Uterus (tissue), 4 donors: ENCODE results near the gene INAFM2. TPM values are rescaled to one million over a fixed set of nuclear protein-coding genes. Genes with fewer than 3 reads are reported as not detected.

Experiments
- DNase-seq, 2 donors: peaks; one replicate each; pipeline ENCODE4 v3.0.0-alpha.2; 2019 to 2020
- H3K27ac ChIP-seq, 2 donors: fragments of 200-600 bp; sonication (generic); 1 replicate in 1 of 2; 2 replicates in 1 of 2; pipeline ENCODE4 v1.5.1; 2016 to 2018
- H3K27me3 ChIP-seq, 2 donors: fragments of 200-600 bp; sonication (generic); one replicate each; pipeline ENCODE4 v1.5.1; 2018 to 2019; ENCODE audit warnings: control low read depth in 1 of 2
- H3K36me3 ChIP-seq, 2 donors: fragments of 200-600 bp; sonication (generic); one replicate each; pipeline ENCODE4 v1.5.1; 2019; ENCODE audit warnings: control low read depth in 1 of 2
- H3K4me1 ChIP-seq, 2 donors: fragments of 200-600 bp; sonication (generic); one replicate each; pipeline ENCODE4 v1.5.1; 2018 to 2019; ENCODE audit warnings: control low read depth in 1 of 2
- H3K4me3 ChIP-seq, 2 donors: fragments of 200-600 bp; sonication (generic); 1 replicate in 1 of 2; 2 replicates in 1 of 2; pipeline ENCODE4 v1.5.1; 2018 to 2019; ENCODE audit warnings: mild to moderate bottlenecking in 1 of 2
- H3K9me3 ChIP-seq, 2 donors: fragments of 200-600 bp; sonication (generic); one replicate each; pipeline ENCODE4 v1.5.1; 2019; ENCODE audit warnings: control low read depth in 1 of 2
- POLR2A ChIP-seq, 2 donors: fragments of 450-650 bp; IDR thresholded peaks; one replicate each; pipeline ENCODE4 v1.6.1; 2016; ENCODE audit warnings: antibody characterized with exemption in 2 of 2, mild to moderate bottlenecking in 1 of 2, moderate library complexity in 1 of 2
- intact Hi-C: fragments of 100-400 bp; cut with DNase I; formaldehyde crosslinking; loops from one replicate; pipeline ENCODE4 v1.15.1; 2023; ENCODE audit warnings: low total_unique reads
- total RNA-seq, 4 donors: library from RNA; depleted of rRNA in 3 of 4; stranded (reverse); fragments of >200 nt in 3 of 4; gene quantifications; one replicate each; pipeline versions ENCODE4 v1.1.0 to v1.2.4, GENCODE V29; 2014 to 2023
- TF ChIP-seq, protein P1 (sequence below), 4 experiments: fragments of 200-600 bp in 2 of 4; fragments of 450-650 bp in 2 of 4; sonication (generic) in 2 of 4; IDR thresholded peaks; one replicate each; pipeline ENCODE4 v1.5.1; 2016 to 2019; ENCODE audit warnings: antibody characterized with exemption in 4 of 4, mild to moderate bottlenecking in 2 of 4, moderate library complexity in 1 of 4
- donor health status: DM: yes; HTN: yes; CAD: no.

INAFM2 gene
- total RNA-seq, 4 donors from 2014 or later = 3.2 to 68.1 (median 8.9) TPM

DNA sequence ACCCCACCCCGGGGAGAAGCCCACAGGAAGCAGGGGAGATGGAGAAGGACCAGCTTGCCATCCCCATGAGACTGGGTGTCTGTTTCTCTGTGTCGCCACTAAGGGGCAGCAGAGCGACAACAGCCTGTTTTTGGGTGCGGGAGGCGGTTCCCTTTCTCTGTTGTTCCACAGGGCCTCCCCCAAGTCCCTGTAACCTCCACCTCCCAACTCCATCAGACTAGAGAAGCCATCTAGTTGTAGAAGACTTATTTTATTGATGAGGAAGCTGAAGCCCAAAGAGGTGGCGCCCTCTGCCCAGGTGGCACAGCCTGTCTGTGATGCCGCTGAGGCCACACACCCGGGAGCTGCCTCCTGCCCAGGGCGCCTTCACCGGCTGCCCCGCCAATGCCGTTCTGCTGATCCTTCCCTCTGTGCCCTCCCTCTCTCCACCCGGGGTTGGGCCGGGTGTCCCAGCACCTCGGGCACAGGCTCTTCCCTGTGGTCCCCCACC, 21.2 kb downstream of the INAFM2 start:
- intact Hi-C loops = loop anchor here (10.0 kb wide), 1 partner anchor 60 kb away; the partner anchor contains the start of gene ANKRD63
- Histone ChIP-seq H3K9me3 (no peaks in the 10 kb centered on the region), H3K27ac (no peak overlapping the region), H3K4me3 (no peak overlapping the region), H3K27me3 (no peaks in the 10 kb centered on the region), H3K4me1 (peaks cover 0 to 3% of the 10 kb centered on the region in 2 donors), H3K36me3 (no peaks in the 10 kb centered on the region)
- no peak for TF ChIP-seq POLR2A (IDR thresholded peaks at IDR 0.05)
- TF ChIP-seq, protein P1, sequence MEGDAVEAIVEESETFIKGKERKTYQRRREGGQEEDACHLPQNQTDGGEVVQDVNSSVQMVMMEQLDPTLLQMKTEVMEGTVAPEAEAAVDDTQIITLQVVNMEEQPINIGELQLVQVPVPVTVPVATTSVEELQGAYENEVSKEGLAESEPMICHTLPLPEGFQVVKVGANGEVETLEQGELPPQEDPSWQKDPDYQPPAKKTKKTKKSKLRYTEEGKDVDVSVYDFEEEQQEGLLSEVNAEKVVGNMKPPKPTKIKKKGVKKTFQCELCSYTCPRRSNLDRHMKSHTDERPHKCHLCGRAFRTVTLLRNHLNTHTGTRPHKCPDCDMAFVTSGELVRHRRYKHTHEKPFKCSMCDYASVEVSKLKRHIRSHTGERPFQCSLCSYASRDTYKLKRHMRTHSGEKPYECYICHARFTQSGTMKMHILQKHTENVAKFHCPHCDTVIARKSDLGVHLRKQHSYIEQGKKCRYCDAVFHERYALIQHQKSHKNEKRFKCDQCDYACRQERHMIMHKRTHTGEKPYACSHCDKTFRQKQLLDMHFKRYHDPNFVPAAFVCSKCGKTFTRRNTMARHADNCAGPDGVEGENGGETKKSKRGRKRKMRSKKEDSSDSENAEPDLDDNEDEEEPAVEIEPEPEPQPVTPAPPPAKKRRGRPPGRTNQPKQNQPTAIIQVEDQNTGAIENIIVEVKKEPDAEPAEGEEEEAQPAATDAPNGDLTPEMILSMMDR (IDR thresholded peaks at IDR 0.05) = peak; percentile 58 to 64 (median 62)
- peak; percentile 56 for DNase-seq

DNA sequence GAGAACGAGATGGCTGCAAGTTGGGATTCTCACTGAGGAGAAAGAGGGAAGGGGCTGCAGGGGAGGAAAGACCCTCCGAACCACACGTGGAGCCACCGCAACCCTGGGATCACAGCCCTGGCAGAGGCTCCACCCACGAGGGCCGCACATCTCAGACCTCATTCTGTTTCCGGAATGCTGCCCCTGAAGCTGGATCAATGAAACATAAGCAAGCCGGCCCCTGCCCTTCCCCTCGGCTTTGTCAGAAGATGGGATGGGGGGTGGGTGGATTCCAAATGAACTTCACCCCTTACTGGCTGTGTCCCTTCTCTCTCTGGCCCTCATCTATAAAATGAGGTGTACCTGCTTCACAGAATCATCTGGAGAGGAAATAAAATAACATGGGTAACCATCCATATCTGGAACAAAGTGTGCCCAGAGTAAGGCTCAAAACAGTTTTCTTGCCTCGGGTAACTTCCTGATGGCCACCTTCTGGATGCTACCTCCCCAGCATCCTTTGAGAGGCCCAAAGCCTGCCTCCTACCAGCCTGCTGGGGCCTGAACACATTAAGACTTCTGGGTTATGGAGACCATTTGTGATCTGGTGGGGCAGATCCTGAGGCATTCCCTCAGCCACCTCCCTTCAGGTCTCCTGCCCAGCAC, 21.9 kb downstream of the INAFM2 start:
- H3K36me3 ChIP-seq = no peaks in the 10 kb centered on the region
- H3K27me3 ChIP-seq = no peaks in the 10 kb centered on the region
- no peak for DNase-seq
- H3K4me1 ChIP-seq = peaks cover 0 to 3% of the 10 kb centered on the region in 2 donors
- H3K27ac ChIP-seq = no peak overlapping the region
- H3K4me3 ChIP-seq = no peak overlapping the region
- intact Hi-C loops = loop anchor here (10.0 kb wide), 1 partner anchor 61 kb away; the partner anchor contains the start of gene ANKRD63
- no peak for TF ChIP-seq POLR2A (IDR thresholded peaks at IDR 0.05)
- TF ChIP-seq, protein P1 (IDR thresholded peaks at IDR 0.05) = no peak
- H3K9me3 ChIP-seq = no peaks in the 10 kb centered on the region

DNA sequence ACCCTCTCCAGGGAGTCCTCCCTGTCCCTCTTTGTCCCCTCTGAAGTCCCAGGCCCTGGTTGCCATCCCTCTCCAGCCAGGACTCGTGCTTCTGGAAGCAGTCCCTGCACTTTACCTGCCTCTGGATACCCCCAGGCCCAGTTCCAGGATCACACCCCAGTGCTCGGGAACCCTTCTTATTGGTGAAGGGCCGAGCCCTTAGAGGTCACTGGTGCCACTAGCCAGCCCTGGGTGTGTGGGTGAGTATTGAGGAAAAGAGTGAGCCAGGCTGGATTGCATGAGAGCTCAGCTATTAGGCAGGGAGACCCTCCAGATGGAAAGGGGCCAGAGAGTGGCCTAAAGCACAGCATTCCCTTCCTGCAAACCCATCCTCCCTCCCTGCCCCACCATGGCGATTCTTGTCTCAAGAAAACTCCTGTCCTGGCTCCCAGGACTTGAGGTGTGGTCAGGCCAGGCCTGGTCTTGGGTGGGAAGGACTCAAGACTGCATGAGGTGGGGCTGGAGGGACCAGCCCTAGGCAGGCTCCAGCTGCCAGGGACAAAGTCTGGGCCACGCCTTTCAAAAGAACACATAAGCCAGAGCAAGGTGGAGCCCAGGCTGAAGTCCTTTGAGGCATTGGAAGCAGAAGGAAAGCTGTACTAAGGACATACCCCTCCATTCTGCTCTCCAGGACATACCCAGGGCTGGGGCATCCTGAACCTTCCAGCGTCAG, 22.5 kb downstream of the INAFM2 start:
- no peak overlapping the region for H3K4me3 ChIP-seq
- intact Hi-C loops = loop anchor here (10.0 kb wide), 1 partner anchor 61 kb away; the partner anchor contains the start of gene ANKRD63
- no peaks in the 10 kb centered on the region for H3K36me3 ChIP-seq
- H3K27me3 ChIP-seq = no peaks in the 10 kb centered on the region
- no peak for DNase-seq
- no peaks in the 10 kb centered on the region for H3K9me3 ChIP-seq
- H3K4me1 ChIP-seq = peaks cover 0 to 2% of the 10 kb centered on the region in 2 donors
- TF ChIP-seq, protein P1 (IDR thresholded peaks at IDR 0.05) = no peak
- no peak for TF ChIP-seq POLR2A (IDR thresholded peaks at IDR 0.05)
- no peak overlapping the region for H3K27ac ChIP-seq

DNA sequence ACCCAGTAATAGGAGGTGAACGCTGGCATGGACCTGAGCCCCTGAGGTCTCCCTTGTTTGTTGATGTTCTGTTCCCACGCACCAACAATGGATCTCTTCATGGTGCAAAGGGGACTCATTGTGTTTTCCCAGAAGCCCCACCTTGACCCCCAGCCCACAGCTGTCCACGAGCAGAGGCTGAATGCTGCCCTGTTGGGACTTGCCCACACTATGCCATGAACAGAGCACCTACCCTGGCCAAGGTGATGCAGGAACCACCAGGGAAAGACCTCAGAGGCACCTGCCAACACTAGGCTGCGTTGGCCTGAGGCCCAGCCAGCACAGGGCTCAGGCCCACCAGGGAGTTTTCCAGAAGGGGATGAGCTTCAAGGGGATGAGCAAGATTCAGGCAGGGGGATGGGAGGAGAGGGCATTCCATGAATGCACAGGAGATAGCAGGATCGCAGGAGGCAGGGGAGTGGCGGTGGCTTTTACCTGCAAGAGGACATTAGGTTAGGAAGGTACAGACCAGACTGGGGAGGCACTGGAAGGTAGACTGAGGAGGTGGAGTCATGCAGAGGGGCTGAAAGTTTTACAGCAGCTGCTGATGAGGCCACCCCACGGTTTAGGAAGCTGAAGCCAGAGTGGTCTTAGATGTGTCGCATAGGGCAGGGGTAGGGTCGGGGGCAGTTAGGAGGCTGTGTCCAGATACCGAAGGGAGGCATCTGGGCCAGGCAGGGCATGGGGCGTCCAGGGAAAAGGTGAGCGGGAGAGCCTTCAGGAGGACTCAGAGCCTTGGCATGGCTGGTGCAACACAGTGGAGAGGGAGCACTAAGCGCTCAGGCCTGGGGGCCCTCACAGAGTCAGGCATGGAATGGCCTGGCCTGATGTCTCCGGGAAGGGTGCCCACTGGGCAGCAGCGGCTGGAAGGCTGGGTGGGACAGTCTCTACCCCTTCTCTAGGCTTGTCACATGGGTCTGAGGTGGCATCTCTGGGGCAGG, 23.4 kb downstream of the INAFM2 start:
- intact Hi-C loops = loop anchor here (10.0 kb wide), 1 partner anchor 62 kb away; the partner anchor contains the start of gene ANKRD63
- Histone ChIP-seq H3K4me3 (no peak overlapping the region), H3K27ac (no peak overlapping the region), H3K27me3 (no peaks in the 10 kb centered on the region), H3K36me3 (no peaks in the 10 kb centered on the region), H3K4me1 (no peaks in the 10 kb centered on the region), H3K9me3 (no peaks in the 10 kb centered on the region)
- TF ChIP-seq POLR2A (IDR thresholded peaks at IDR 0.05) = no peak
- TF ChIP-seq, protein P1 (IDR thresholded peaks at IDR 0.05) = no peak
- DNase-seq = no peak
